Activated T-cell treated with anti-CD3 and anti-CD28 coated beads for 48 hours (primary cell): ENCODE data around the gene HMOX1.
A peak's percentile ranks its signal among the peaks of the same experiment; 100 is the strongest.

Source experiments
- DNase-seq: peaks from one replicate; pipeline ENCODE4 v3.0.0-alpha.2; 2020; ENCODE audit warnings: low read depth

The HMOX1 gene

GRCh38 chr22:35406443-35406842 lies 25.5 kb downstream of the HMOX1 start:
- DNase-seq, result no peak

DNA sequence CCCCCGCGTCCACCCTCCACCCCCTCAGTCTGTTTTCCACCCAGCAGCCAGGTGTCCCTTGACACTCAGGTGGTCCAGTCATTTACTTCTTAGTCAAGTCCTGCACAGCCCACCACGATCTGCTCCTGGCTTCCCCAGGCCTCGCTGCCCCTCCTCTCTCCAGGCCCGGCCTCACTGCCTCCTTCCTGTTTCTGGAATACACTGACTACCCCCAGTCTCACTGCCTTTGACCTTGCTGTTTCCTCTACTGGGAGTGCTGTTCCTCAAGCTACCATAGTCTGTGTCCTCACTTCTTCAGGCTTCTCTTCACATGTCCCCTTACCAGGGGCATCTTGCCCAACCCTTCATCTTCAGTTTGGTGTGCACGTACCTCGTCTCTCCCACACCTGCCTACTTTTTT lies 26.5 kb downstream of the HMOX1 start:
- DNase-seq, result no peak

GRCh38 chr22:35409783-35410662 lies 29.1 kb downstream of the HMOX1 start:
- peak; percentile 4 for DNase-seq

DNA sequence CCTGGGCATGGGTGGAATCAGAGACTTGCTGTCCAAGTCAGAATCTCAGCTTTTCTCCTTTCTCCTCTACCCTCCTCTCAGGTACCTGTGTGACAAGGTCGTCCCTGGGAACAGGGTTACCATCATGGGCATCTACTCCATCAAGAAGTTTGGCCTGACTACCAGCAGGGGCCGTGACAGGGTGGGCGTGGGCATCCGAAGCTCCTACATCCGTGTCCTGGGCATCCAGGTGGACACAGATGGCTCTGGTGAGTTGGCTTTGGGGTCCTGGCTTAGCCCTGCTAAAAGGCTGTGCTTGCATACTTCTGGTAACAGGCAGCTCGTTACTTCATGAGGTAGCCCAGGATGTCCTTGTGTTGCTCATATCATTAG lies 29.8 kb downstream of the HMOX1 start:
- no peak for DNase-seq

DNA sequence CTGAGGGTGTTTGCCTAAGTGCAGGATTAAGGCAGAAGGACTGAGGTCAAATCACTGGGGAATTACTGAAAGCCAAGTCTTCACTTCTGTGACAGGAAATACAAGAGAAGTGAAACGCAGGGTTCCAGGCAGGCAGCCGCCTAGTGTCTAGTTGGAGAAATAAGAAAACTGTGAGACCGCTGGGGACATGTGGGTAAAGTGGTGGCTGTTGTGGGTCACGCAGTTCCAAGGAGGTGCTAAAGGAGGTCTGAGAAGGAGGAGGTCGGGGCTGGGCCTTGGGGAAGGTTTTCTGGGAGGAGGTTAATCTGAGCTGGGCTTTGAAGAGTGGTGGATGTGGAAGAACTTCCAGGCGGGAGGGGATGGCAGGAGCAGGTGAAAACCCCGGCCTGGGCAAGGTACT lies 30.2 kb downstream of the HMOX1 start:
- DNase-seq, result no peak

- no peak for DNase-seq
These were observed 32.7 kb downstream of the HMOX1 start for GRCh38 chr22:35413624-35414023.

DNA sequence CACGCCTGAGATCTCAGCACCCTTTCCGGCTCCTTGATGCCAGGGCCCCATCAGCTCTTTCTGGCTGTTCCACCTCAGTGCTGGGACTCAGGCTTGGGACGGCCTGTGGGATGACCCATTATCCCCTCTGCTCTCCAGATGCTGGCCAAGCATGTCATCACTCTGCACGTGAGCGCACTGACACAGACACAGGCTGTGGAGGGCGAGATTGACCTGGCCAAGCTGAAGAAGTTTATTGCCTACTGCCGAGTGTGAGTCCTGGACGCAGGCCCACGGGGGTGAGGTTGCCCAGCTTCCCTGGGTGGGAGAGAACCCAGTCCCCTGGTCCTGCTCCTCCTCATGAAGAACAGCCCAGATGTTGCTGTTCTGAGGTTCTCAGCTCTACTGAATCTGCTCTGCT lies 36.7 kb downstream of the HMOX1 start:
- DNase-seq, result no peak

DNA sequence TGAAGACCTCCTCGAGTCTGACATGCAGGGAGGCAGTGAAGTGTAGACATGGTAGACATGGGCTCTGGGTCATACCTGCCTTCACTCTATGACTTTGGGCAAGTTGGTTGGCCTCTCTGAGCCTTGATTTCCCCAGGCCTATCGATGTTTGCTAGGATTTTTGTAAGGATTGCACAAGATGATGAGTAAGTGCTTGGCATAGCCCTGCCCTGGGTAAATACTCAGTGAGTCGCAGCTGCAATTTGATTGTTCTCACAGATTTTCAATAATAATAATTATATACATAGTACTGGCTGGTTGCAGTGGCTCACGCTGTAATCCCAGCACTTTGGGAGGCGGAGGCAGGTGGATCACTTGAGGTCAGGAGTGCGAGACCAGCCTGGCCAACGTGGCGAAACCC lies 37.2 kb downstream of the HMOX1 start:
- DNase-seq, result no peak

DNA sequence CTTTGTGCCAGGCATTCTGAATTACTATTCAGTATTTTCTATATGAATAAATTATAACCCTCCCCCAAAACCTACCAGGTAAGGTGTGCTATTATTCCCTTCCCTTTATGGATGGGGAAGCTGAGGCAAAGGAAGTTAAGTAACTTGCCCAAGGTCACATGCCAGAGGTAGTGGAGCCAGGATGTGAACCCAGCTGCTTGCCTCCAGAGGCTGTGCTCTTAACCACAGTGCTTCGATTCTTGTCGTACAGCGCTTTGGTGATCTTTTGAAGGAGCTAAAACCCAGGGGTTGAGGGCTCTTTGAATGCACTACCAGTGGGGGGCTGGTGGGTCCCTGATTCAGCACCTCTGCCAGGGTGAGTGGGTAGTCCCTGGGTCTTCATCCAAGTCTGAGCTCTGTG lies 37.8 kb downstream of the HMOX1 start:
- DNase-seq, result no peak

GRCh38 chr22:35419756-35420155 lies 38.9 kb downstream of the HMOX1 start:
- DNase-seq, result no peak

GRCh38 chr22:35421121-35421520 lies 40.2 kb downstream of the HMOX1 start:
- DNase-seq, result no peak

GRCh38 chr22:35422145-35422544 lies 41.2 kb downstream of the HMOX1 start:
- DNase-seq, result no peak

DNA sequence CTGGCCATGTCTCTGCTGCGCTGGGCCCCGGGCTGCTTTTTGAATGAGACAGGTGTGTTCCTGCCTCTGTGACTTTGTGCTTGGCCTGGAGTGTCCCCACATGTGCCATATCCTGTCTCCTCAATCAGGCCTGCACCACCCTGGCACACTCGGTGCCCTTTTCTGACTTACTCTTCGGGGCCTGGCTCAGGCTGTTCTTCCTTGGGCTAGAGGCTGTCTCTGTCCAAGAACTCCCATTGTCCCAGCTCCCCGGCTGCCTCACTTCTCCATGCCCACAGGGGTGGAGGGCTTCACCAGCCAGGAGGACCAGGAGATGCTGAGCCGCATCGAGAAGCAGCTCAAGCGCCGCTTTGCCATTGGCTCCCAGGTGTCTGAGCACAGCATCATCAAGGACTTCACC lies 42.0 kb downstream of the HMOX1 start:
- DNase-seq, result no peak

- no peak for DNase-seq
These were observed 43.2 kb downstream of the HMOX1 start for GRCh38 chr22:35424081-35424480.

DNA sequence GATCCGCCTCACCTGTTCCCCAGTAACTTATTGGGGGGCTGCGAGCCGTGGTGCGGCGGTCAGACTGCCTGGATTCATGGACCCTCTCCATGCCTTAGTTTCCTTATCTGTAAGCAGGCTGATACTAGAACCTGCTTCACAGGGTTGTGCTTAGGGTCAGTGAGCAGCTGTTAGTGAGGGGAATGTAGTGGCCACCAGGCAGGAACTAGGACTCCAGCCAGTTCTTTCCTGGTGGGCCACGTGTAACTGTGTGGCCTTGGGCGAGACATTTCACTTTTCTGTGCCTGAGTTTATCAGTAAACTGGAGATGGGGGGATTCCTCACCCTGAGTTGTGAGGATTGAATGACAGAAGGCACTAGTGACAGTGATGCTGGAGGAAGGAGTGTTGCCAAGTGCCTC lies 43.9 kb downstream of the HMOX1 start:
- DNase-seq, result no peak

- DNase-seq, result no peak
These were observed 44.6 kb downstream of the HMOX1 start for GRCh38 chr22:35425546-35425945.

GRCh38 chr22:35425971-35426800 lies 45.3 kb downstream of the HMOX1 start:
- no peak for DNase-seq

GRCh38 chr22:35426801-35427140 lies 45.9 kb downstream of the HMOX1 start:
- no peak for DNase-seq

DNA sequence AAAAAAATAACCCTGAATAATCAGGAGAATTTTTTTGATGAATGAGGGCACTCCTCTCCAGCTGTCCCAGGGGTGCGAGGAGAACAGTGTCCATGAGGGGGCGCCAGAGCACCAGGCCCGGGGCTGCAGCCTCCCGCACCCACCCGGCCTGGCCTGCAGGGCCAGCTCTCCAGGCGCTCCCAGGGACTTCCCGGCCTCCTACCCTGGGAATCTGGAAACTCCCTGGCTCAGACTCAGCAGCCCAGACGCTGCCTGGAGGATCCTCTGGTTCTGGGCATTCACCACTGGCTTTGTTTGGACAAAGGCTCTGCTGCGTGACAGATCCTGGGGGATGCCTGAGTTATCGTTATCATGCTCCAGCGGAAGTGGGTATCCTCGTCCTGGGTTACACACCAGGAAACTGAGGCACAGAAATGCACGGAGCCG lies 50.0 kb downstream of the HMOX1 start:
- DNase-seq, result peak; percentile 68

- DNase-seq, result no peak
These were observed 50.8 kb downstream of the HMOX1 start for GRCh38 chr22:35431483-35432227.

GRCh38 chr22:35432228-35432905 lies 51.5 kb downstream of the HMOX1 start:
- no peak for DNase-seq

GRCh38 chr22:35434061-35434710 lies 53.3 kb downstream of the HMOX1 start:
- no peak for DNase-seq
